Stromal cell of bone marrow (primary cell): ENCODE results near the gene PTPRE.

ENCODE experiments used
- DNase-seq: peaks from one replicate; pipeline ENCODE4 v3.0.0-alpha.2; 2012; ENCODE audit warnings: low read depth

The PTPRE gene

DNA sequence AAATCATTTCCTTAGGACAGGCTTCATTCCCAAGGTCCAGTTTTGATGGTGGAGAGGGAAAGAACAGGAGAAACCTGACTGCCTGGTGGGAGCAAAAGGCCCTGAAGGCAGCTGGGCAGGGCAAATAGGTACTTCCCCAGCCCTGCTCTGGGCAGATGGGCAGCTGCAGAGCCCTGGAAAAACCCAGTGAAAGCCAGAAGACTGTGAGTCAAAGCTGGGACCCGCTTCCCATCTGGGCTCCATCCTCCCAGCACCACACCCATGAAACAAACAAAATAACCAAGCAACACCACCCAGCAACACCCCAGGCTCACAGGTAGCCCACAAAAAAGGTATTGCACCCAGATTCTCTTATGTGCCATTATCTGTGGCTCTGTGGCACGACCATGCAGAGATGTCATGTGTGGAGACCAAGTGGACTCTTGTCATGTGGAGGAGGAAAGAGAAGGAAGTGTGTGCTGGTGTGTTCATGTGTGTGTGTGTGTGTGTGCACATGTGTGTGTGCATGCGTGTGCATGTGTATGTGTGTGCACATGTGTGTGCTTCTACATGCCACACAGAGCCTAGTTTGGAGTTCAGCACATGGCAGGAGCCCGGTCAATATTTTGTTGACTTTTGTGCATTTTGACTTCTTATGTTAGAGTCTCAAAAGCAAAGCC lies 24.0 kb upstream of the PTPRE start:
- DNase-seq, result no peak

DNA sequence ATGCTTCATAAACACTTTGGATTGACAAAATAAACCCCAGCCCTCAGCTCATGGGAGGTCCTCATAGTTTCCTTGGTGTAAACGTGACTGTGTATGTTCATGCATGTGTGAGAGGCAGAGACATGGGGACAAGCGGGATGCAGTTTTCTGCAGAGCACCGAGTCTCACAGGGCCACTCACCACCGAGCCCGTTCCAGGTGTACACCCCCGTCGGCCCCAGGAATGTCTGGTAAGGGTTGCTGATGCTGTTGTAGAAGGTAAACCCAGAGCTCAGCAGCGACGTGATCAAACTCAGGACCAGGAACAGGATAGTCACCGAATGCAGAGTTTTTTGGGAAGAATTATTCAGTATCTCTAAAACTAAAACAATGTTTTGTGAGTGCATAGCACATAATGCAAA lies 23.4 kb upstream of the PTPRE start:
- no peak for DNase-seq

DNA sequence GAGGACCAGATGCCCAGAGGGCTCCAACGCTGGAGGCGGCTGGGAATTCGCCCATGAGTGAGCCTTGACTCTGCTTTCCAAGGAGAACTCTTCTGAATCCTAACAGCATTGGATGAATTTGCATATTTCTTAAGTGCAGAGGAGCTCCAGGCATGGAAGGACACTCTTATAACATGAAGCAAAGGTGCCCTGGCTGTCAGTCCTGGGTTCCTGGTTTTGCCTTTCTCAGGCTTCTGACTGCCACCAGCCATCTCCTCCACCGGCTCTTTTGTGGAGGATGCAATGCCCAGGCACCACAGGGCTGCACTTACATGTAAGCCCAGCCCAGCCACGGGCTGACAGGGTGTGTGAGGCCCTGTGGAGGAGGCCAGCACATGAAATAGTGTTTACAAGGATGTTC lies 22.4 kb upstream of the PTPRE start:
- DNase-seq, result no peak

DNA sequence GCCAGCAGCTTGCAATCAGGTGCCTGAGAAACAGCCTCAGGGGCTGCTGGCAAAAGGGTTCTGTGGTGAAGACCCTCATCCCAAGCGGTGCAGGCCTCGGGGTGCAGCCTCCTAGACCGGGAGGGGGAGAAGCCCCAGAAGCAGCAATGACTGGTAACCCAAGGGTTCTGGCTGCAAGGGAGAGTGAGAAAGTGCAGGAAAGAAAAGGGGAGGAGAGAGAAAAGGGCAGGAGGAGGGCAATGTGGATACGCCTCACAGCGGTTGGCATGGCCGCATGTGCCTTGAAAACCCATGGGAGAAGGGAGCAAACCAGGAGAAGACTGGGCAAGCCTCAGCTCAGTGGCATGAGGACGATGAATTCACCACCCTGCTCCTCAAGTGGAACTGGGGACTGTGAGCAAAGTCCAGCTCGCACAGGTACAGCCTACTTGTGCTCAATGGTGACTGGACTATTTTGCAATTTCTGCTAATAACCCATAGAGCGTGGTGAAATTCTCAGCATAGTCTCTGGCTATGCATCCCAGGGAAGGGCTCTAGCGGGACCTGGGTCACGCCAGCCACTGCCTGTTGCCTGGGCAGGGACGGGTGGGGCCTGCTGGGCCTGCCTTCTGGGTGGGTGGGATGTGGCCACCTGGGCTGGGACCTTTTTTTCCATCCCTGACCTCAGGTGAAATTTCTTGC lies 20.4 kb upstream of the PTPRE start:
- no peak for DNase-seq

DNA sequence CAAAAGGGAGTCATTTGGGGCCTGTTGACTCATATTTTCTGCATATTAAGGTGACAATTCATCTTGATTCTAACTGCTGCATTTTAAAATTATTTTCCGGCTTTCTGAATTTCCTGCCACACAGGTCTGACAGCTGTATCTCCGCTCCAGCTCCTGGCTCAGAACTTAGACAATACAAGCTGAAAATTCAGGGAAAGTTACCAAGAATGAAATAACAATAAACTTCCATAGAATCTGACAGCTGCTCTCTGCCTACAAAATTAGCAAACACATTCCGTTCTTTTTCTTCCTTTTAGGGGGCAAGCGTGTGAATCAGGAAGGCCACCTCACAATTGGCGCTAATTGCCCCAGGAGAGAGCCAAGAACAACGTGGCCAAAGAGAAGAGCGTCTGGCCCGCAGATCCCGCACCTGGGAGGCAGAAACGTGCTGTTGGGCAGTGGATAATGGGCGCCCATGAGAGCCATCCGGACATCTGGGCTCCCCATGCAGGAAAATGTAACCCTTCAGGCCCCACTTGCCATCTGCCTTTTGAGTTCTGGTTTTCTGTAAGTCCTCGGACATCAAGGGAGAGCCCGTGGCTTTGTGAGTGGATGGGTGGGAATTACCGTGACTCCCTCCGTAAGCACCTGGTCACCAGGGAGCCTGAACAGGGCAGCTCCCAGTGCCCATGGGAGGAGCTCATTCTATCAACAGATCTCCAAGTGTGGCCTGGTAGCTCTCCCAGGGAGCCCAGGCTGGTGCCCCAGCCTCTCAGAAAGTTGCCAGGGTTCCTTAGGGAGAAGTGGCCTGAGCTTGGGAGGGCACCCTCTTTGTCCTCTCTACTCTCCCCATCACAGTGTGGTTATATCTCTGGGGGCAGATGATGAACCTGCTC lies 19.1 kb upstream of the PTPRE start:
- no peak for DNase-seq

DNA sequence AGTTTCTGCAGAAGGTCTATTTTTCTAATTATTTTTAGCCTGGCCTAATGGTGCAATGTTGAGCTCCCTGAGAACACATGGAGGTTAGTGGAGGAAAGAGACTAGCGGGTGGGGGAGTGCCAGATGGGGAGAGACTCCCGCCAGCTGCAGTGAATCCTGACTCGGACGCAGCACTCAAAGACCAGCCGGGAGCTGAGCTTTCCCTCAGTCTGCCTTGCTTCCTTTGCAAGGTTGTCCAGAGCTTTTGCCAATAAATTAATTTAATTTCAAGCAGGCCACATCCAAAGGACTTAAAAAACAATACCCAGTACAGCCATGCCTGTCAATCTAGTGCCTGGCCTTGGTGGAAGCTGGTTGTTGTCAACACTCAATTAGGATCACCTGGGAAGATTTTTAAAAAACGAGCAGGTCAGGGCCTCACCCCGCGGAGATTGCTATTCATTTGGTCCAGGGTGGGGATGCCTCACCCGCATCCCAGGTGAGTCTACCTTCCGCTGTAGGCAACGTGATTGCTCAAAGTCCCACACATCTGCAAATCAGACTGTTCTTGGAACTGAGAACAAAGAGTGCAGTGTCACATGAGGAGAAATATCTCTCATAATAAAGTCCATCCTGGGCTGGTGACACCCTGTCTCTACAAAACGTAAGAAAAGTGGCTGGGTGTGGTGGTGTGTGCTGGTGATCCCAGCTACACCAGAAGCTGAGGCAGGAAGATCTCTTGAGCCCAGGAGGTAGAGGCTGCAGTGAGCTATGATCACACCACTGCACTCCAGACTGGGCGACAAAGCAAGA lies 18.2 kb upstream of the PTPRE start:
- no peak for DNase-seq

DNA sequence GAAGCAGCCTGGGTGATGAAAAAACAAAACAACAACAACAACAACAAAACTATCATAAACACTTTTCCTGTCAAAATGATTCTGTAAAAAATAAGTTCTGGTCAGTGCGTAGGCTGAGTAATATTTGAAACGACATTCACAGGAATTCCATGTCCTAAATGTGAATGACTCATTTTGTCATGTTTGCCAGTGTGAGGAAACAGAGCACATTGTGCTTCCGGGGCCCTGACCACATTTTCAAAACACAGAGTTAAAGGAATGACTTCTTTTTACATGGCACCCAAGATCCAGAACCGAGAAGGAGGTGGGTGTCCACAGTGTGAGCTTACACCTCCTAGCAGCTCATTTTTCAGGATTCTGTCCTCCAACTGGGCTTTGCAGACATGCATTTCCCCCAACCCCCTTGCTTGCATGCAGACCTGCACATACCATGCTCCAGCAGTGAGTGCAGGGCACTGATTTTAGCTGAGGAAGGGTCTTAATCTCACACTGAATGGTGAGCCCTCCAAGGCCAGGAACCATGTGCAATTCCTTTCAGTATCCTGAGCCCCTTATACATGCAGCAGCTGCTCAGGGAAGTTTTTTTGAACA lies 17.2 kb upstream of the PTPRE start:
- peak; percentile 32 for DNase-seq

DNA sequence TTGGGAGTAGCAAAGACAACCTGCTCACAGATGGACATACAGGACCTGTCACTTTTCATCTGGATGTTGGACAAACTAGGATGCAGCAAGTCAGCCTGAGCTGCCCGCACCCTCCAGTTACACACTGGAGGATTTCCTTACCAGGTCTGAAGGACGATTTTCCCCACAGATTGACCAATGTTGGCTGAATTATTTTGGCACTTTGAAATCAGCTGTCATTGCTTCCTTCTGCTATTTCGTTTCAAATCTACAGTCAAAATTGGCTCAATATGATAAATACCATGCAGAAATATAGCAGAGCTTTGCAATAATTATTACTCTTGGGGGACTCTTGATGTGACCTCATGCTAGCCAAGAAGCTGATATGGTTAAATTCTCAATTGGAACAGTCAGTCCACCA lies 16.7 kb upstream of the PTPRE start:
- no peak for DNase-seq

DNA sequence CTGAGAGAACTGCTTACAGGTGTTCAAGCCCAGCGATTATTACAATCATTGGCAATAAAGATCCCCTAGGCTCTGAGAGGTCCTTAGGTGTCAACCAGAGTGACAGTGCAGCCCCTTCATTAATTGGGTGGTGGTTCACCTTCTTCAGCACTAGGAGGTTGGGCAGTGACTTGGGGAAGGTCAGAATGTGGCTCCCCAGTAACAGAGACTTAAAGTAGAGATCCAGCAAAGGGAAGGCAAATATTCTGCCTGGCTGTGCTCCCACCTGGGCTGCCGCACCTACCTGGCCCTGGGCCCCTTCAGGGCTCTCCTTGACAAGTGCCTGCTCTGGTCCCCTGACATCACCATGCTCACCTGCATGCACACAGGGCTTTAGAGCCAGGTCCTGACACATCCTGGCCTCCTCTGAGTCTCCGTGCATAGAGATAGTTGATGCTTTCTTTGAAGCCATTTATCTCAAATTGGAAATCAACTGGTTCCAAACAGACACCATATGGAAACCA lies 16.0 kb upstream of the PTPRE start:
- no peak for DNase-seq

DNA sequence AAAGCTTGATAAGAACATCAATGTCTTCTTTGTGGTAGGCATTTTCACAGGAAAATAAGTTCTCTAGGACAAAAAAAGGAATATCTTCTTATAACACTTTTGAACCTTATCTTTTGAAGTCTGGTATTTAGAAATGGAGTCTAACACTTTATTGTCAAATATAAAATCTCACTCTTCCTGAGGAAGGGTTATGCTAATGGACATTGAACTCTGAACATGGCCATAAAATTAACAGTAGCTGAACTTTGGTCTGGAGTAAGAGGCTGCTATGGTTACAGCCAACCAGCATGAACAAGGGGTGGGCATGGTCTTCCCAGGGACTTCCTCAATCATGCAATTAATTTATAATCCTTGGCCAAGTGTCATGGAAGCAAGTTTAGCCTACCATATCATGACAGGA lies 14.2 kb upstream of the PTPRE start, which contains the start of gene CLRN3:
Gene CLRN3 (minus strand): TSS at position 199 of the 400 bp plus-strand sequence. CDS start 157 bp downstream, at position 42.
- no peak for DNase-seq

DNA sequence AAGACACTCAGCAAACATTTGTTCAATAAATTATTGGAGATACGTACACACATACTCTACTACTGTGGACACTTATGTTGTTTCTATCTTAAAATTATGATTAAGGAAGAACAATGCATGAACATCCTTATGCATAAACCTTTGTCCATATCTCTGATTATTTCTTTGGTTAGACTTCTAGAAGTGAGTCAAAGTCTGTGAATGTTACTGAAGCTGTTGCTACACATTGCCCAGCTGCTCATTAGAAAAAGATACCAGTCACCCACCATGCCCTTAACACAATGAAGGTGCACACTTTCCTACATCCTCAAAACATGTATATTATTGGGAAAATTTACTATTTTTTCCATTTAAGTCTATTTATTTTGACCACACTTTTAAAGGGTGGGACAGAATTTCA lies 12.8 kb upstream of the PTPRE start:
- DNase-seq, result no peak

DNA sequence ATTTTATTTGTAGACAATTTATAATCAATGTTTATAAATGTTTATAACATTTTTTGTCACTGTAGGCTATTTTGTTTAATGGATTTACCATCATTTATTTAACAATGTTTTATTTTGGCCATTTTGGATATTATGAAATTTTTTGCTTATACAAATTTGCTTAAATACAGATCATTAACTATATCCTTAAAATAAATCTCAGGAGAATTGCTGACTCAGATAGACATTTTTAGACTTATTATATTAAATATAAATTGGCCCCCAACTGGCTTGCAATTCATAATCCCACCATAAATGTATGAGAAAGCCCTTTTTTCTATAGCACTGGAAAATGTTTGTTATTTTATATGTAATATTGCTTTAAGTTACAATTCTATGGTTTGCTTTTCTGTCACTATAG lies 10.3 kb upstream of the PTPRE start:
- no peak for DNase-seq

DNA sequence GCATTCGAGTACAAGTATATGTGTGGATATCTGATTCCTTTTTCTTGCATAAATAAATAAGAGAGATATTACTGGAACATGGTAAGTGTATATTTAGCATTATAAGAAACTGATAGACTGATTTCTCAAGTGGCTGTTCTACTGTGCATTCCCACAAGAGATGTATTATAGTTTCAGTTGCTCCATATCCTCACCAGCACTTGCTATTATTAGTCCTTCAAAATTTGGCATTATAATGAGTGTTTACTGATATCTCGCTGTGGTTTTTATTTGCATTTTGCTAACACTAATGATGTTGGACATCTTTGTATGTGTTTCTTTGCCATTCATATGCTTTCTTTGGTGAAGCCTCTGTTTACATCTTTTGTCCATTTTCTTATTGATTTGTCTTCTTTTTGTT lies 9.7 kb upstream of the PTPRE start:
- no peak for DNase-seq

DNA sequence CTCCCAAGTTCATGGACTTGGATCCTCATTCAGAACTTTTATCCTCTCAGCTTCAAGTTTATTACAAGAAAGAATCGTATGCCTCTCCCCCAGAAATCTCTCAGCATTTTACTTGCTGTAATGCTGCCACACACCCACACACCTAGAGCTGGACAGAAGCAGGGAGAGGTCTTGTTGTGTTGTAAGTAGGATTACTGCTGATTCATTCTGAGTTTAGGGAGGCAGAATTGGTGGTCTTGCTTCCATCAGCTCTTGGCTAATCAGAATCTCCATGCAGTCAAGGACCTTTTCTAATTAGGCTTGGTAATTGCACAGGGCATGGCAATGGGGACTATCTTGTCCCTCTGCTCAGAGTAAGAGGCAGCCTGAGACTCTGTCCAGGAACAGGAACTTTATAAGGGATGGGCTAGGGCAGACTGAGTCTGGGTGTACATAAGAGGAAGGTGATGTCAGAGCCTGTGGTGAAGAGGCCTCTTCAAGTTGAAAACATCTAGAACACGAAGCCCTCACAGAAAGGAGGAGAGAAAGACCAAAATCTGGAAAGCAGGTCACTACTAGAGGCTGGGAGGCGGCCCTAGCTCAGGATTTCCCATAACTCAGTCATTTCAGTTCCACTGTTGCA lies 7.0 kb upstream of the PTPRE start:
- no peak for DNase-seq

DNA sequence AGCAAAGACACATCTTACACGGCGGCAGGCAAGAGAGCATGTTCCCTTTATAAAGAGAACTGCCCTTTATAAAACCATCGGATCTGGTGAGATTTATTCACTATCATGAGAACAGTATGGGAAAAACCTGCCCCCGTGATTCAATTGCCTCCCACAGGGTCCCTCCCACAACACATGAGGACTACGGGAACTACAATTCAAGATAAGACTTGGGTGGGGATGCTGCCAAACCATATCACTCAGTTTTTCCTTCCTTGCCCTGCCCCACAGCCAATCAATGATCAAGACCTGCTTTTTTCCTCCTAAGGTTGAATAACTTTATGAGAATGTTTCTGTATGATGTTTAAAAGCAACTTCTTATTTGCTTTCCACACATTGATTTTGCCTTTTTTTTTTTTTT lies 3.1 kb upstream of the PTPRE start:
- no peak for DNase-seq

DNA sequence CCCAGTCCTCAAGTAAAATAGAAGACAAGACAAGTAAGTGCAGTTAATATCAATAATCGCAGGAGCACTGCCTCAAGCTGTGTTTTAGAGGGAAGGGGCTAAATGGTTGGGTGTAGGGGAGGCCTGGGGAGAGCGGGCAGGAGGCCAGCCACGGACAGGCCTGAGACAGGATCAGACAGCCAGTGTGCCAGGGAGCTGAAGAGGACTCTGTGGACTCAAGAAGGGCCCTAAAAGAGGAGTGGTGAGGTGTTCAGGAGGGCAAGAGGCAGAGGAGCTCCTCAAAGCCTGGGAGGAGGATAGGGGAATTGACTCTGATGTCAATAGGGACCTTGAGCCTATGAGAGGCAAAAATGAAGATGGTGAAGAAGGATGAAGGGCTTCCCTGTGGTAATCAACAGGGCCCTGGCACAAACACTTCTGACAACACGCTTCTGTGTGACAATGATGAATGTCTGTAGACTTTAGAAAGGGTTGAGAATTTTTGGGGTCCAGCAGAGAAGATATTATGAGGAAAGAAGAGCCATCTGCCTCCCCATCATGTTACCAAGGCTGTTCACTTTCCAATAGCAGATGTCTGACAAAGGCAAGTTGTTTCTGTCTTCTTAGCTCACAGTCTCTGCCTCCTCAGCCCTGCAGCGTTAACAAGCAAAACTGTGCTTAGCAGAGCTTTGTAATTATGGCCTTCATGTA lies 2.4 kb upstream of the PTPRE start:
- no peak for DNase-seq

DNA sequence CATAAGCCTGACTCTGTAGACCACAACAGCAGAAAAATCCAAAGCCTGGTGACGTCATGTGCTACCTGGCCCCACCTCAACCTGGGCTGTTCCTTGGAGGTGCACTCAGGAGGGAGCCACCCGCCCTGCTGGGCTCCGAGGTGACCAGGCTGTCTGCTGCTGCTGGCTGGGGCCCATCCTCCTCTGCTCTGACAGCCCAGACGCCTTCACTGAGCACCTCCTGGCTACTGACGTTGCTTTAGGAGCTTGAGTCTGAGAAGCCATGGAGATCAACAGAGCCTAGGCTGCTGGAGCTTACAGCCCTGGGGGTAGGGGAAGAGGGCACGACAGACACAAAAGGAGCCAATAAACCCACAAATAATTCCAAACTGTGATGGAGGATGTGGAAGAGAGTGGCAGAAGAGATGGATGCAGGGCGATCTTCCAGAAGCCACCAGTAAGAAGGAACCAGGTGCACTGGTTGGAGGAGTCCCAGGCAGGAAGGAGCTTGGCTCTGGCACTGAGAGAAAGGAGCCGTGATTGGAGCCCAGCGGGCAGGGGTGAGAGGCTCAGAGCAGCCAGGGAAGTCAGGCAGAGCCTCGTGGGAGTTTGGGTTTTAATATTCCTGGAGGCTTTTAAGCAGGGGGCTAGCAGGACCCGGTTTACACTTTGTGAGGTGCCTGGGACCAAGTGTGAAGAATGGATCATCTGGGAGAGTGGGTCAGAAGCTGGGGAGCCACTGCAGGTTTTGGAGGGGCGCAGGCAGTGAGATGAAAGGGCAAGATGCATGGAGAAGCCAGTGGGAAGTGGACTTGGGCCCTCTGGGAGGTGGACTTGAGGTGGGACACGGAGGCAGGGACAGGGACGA lies 1.7 kb upstream of the PTPRE start:
- DNase-seq, result no peak

DNA sequence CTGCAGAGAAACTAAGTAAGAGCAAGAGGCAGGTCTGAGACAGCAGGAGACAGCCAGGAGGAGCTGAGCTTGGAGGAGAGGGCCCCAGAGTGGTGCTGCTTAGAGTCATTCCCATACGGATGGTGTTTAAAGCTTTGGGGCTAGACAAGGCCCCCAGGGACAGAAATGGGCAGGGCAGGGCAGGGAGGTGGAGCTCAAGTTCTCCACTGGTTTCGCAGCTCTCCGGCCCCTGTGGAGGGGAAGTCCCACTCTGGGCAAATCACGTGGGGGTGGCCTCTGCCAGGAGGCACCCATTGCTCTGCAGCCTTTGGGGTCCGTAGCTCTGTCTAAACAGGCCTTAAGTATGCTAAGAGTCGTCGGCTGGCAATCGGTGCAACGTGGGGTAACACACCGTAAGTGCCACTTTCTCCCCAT lies 1.0 kb upstream of the PTPRE start:
- no peak for DNase-seq

DNA sequence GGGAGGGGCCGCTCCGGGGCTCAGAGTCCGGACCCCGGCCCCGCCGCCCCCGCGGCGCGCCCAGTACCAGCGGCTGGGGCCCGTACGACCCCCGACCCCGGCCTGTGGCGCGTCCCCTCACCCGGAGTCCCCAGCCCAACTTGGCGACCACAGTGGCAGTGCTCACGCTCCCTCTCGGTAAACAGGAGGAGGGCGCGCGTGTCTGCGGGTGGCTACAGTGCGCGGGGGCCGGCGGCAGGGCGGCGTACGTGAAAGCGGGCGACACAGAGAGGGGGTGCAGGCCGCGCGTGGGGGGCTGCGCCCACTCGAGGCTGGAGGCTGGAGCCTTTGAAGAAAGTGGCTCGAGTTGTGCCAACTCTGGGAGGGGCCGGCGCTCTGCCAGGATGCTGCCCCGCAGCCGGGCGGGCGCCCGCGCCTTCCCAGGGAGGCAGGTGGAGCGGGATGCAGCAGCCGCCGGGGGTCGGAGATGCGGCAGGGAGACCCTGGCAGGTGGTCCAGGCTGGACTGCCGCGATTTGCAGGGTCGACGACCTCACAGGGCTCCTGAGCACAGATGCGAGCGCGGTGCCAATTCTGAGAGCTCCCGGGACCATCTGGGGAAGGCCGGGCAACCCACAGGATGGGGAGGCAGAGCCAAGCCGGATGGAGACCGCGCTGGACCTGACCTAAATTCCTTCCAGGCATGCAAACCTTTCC lies 655 bp downstream of the PTPRE start:
- DNase-seq, result no peak
